HFF-Myc (cell line): ENCODE data around the gene CTNND2.
"Not testable (repeated sequence)": the region's sequence is repeated elsewhere in the genome, so short reads cannot be mapped to it uniquely, and the experiment has no call there.

ENCODE experiments used
- DNase-seq: peaks from one replicate; pipeline ENCODE4 v3.0.0-alpha.2; 2011; ENCODE audit warnings: low read depth; ENCODE audit errors: extremely low read depth
- H3K4me3 ChIP-seq: replicated peaks from 2 replicates; pipeline ENCODE4 v1.5.1; 2011; ENCODE audit warnings: low read depth, mild to moderate bottlenecking, control low read depth, low read length
- TF ChIP-seq, protein P1 (sequence below): IDR thresholded peaks from 2 replicates; pipeline ENCODE4 v1.5.1; 2012; ENCODE audit warnings: mild to moderate bottlenecking, low read depth, low read length, control low read depth; ENCODE audit errors: missing control alignments

The CTNND2 gene

DNA sequence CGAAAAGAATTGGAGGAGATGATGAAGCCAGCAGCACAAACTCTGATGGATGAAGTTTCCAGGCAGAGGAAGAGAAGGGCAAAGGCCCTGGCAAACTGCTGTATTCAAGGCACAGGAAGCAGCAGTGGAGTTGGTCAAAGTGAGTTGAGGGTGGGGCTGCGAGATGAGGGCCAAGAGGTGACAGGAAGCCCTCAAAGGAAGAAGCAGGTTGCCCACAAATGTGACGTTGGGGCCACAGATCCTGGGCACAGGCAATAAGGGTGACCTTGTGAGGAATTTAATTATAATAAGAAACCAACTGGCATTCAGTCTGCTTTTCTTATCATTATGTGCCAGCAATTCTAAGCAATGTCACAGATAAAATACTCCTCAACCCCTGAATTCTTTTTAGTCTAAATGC is 261.8 kb downstream of the CTNND2 start:
- TF ChIP-seq, protein P1, sequence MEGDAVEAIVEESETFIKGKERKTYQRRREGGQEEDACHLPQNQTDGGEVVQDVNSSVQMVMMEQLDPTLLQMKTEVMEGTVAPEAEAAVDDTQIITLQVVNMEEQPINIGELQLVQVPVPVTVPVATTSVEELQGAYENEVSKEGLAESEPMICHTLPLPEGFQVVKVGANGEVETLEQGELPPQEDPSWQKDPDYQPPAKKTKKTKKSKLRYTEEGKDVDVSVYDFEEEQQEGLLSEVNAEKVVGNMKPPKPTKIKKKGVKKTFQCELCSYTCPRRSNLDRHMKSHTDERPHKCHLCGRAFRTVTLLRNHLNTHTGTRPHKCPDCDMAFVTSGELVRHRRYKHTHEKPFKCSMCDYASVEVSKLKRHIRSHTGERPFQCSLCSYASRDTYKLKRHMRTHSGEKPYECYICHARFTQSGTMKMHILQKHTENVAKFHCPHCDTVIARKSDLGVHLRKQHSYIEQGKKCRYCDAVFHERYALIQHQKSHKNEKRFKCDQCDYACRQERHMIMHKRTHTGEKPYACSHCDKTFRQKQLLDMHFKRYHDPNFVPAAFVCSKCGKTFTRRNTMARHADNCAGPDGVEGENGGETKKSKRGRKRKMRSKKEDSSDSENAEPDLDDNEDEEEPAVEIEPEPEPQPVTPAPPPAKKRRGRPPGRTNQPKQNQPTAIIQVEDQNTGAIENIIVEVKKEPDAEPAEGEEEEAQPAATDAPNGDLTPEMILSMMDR = no peak
- no peak overlapping the region for H3K4me3 ChIP-seq
- DNase-seq = no peak

DNA sequence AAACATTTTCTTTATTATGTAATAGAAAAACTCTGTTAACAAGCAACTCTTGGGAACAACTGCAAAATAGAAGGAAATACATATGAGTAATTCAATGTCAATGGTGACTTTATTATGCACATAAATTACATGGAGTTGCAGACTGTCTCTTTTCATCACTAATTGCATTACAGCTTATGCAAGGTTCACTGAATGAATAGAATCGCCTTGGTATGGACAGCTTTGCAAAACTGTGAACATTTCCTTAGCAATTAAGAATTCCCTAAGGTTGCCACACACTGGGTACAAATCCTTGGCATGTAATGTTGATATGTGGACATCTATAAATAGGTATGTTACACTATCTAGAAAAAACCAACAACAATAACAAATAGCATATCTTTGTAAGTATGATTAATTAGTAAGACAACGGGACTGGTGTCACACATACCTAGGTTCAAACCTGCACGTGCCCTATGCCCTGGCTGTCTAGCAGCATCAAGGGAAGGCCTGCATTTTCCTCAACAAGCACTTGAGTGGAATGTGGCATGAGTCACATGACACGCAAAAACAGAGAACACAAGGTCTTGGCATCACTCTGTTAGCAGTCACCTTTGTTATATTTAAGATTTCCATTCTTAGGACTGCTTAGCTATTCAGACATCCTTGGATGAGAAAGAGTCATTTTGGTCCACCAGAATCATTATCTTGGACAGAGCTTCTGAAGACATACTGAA is 263.9 kb downstream of the CTNND2 start:
- TF ChIP-seq, protein P1 = no peak
- DNase-seq = no peak
- no peak overlapping the region for H3K4me3 ChIP-seq

DNA sequence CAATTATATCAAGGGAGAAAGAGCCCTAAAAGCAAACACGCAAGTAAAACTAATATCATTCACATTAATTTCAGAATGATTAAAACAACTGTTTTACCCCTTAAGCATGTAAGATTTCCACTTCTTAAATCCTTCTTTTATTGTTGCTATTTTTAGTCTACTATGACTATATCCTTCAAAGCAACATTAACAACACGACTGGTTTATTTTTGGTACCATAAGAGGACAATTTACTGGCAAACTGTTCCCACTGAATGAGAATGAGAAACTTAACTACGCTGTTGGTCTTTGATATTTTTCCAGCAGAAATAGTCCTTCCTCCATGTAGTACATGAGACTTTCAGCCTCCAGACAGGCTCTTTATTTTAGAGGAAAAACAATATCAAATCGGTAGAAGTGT is 281.5 kb downstream of the CTNND2 start:
- no peak overlapping the region for H3K4me3 ChIP-seq
- TF ChIP-seq, protein P1 = no peak
- no peak for DNase-seq

DNA sequence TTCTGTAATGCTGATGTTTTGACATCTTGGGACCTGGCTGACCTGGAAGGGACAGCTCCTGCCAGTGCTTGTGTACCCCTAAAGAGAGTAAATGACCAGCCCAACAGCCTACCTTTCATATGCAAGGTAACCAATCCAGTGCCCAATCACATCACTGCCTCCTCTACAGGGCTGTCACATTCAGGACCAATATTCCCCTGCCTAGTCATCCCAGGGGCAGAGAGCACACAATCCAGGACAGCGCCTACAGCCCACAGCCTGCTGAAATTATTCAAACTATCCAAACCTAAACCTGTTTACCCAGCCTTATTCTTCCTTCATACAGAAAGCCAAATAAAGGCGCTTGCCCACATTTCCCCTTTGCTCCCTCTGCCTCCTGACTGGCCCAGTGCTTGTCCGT is 284.1 kb downstream of the CTNND2 start:
- H3K4me3 ChIP-seq = no peak overlapping the region
- no peak for DNase-seq
- TF ChIP-seq, protein P1 = no peak

DNA sequence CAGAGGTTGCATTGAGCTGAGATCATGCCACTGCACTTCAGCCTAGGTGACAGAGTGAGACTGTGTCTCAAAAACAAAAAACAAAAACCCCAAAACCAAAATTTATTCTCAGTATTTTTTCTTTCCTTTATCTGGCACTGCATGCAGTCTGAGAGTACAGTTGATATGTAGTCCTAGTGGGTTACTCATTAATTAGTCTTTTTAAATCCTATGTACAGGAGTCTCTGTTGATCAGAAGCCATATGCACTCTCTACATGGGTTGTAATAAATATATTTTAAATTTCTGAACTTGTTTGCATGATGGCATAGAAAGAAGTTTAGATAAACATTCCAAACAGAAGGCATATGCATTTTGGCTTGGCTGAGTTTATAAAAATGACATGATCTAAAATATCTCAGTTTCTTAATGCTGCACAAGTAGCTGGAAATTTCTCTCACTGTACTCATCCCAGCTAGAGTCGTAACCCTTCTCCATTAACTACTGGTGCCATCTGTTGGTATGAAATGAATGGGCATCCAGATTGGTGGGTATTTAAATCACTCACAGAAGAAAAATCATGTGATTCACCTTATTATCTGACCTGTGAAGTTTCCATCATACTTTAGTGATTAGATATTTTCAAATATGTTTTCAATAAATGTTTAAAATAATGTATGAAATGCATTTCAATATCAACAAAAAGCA is 284.8 kb downstream of the CTNND2 start:
- TF ChIP-seq, protein P1 = no peak
- no peak for DNase-seq
- no peak overlapping the region for H3K4me3 ChIP-seq

DNA sequence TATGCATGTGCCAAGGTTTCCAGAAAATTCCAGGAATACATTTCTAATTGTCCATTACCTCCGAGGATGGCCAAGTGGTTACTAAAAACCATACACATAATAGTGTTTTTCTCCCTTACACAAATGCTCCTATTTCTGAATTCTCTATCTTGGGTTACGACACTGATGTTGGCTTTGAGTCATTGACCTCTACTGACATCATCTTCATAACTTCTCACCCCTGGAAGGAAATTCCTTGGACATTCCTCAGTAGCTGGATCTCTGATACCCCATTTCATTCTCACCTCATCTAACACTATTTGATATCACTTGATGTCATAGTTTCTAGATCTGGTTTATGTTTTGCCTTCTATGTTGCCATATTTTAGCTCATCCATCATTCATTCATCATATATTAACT is 287.2 kb downstream of the CTNND2 start:
- no peak for DNase-seq
- H3K4me3 ChIP-seq = no peak overlapping the region
- TF ChIP-seq, protein P1 = no peak

DNA sequence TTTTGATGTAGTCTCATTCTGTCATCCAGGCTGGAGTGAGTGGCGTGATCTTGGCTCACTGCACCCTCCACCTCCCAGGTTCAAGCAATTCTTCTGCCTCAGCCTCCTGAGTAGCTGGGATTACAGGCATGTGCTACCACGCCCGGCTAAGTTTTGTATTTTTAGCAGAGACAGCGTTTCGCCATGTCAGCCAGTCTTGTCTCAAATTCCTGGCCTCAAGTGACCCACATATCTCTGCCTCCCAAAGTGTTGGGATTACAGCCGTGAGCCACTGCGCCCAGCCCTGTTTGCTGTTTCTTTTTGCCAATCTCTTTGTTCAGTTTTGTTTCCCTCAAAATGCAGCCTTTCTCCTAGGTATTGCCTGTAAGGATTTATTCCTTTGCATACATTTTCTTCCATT is 287.6 kb downstream of the CTNND2 start:
- not testable (repeated sequence) for DNase-seq, H3K4me3 ChIP-seq
